Cardiac fibroblast (primary cell): ENCODE measurements around the gene SPRR2B.

ENCODE experiments used
- DNase-seq, 2 donors: peaks; one replicate each; pipeline versions ENCODE4 v3.0.0 to v3.0.0-alpha.2; 2010; ENCODE audit warnings: low read depth in 2 of 2
- H3K4me3 ChIP-seq, 2 donors: replicated peaks in 1 of 2; 1 replicate in 1 of 2; 2 replicates in 1 of 2; pipeline ENCODE4 v1.5.1; 2011; ENCODE audit warnings: low read depth in 2 of 2, low read length in 2 of 2, mild to moderate bottlenecking in 2 of 2, moderate library complexity in 1 of 2
- CTCF ChIP-seq: IDR thresholded peaks from one replicate; pipeline ENCODE4 v1.5.1; 2011; ENCODE audit warnings: low read depth, mild to moderate bottlenecking, low read length, inconsistent platforms

The SPRR2B gene

GRCh38 chr1:153095764-153096163, 24.4 kb upstream of the SPRR2B start:
- DNase-seq: no peak
- no peak for TF ChIP-seq CTCF
- H3K4me3 ChIP-seq: no peak overlapping the region

- H3K4me3 ChIP-seq: no peak within 1 kb of the TSS
- TF ChIP-seq CTCF: no peak
- no peak for DNase-seq
Observed at GRCh38 chr1:153094426-153094825, 23.0 kb upstream of the SPRR2B start, which contains the start of gene SPRR2E. Gene SPRR2E (minus strand): TSS chr1:153094526. CDS start chr1:153093751, 775 bp downstream.

GRCh38 chr1:153087652-153088051, 16.2 kb upstream of the SPRR2B start:
- DNase-seq: no peak
- H3K4me3 ChIP-seq: no peak overlapping the region
- no peak for TF ChIP-seq CTCF

- H3K4me3 ChIP-seq: no peak overlapping the region
- no peak for DNase-seq
- no peak for TF ChIP-seq CTCF
Observed at GRCh38 chr1:153081736-153082135, 10.3 kb upstream of the SPRR2B start.

DNA sequence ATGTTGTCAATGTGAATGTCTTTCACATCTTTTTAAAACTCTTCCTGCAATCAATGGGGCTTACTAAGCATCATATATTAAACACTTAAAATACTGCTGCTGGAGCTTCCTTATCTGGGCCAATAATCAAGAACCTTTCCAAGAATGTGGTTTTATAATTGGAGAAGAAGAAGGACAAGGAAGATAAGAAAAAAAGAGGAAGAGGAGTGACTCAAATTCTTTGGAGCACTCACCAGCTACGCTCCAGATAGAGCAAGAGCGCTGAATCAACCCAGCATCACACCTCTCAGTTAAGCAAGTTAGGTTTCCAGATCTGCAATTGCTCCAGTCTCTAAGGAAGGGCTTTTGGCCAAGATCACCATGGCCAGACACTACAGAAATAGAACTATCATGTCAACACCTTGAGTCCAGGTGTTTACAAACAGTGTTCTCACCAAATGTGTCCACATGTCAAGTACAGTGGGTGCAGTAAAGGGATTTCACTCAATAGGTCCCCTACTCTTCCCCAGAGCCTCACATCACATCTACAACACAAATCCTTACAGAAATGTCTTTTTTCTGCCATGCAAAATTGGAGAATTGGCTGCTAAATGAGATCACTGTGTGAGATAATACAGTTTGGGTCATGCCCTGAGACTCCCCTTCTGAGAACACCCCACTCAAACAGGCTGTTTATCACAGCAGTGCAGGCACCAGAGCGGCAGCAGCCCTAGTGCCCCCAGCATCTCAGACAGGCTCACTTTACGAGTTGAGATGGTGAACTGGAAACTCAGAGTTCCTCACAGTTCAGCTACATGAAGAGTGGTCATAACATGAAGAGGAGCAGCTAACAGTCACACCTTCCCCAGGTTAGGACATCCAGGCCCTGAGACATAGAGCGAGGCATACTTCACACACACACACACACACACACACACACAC, 1.7 kb upstream of the SPRR2B start:
- DNase-seq: no peak
- TF ChIP-seq CTCF: no peak
- no peak overlapping the region for H3K4me3 ChIP-seq

DNA sequence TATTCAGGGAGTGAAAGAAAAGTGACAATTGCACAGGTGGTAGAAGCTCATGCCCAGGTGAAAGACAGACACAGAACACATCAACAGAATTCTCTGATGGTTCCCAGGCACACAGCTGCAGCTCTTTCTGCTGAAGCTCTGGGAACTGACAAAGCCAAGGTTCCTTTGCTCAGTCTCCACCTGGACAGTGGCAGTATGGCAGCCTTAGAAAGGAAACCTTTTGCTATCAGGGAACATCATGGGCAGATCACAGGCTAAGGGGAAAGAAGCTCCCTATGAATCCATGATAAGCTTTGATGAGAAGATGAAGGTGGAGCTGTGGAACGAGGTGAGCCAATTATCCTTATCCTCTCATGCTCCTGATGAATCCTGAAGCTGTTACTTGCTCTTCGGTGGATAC, 1.2 kb downstream of the SPRR2B start:
- no peak for DNase-seq
- no peak overlapping the region for H3K4me3 ChIP-seq
- no peak for TF ChIP-seq CTCF
